Measurements from ENCODE around the gene RUFY4.

The RUFY4 gene

DNA sequence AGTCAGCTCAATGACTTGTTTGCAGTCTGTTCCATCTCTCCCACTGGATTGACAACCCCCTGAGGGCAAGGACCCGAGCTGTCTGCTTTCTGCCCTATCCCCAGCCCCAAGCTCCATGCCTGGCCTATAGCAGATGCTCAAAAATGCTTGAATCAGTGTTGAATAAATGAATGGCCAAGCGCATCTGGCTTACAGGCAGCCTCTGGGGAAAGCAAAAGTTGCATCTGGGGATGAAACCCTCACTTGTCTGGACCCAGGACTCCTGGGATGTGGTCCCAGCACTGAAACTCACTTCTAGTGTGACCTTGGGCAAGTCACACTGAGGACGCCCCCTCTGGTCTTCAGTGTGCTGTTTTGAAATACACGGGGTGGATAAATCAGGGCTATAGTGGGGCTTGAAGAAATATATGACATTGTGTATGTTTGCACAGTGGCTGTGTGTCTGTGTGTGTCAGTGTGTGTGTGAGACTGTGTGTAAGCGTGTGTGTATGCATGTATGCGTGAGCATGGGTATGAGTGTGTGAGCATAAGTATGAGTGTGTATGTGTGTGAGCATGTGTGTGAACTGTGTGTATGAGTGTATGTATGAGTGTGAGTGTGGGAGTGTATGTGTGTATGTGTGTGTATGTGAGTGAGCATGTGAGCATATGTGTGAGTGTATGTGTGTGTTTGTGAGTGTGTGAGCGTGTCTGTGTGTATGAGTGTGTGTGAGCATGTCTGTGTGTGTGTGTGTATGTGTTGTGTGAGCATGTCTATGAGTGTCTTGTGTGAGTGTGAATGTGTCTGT is 38.5 kb upstream of the RUFY4 start:
- peaks cover 25% of the 10 kb centered on the region for H3K4me1 Mint-ChIP-seq
- no peak overlapping the region for H3K27ac Mint-ChIP-seq
- DNase-seq: no peak
- H3K9me3 Mint-ChIP-seq: no peaks in the 10 kb centered on the region
- no peaks in the 10 kb centered on the region for H3K36me3 Mint-ChIP-seq (ENCODE audit: low read depth)
- no peak overlapping the region for H3K4me3 Mint-ChIP-seq
- TF ChIP-seq, protein P1, sequence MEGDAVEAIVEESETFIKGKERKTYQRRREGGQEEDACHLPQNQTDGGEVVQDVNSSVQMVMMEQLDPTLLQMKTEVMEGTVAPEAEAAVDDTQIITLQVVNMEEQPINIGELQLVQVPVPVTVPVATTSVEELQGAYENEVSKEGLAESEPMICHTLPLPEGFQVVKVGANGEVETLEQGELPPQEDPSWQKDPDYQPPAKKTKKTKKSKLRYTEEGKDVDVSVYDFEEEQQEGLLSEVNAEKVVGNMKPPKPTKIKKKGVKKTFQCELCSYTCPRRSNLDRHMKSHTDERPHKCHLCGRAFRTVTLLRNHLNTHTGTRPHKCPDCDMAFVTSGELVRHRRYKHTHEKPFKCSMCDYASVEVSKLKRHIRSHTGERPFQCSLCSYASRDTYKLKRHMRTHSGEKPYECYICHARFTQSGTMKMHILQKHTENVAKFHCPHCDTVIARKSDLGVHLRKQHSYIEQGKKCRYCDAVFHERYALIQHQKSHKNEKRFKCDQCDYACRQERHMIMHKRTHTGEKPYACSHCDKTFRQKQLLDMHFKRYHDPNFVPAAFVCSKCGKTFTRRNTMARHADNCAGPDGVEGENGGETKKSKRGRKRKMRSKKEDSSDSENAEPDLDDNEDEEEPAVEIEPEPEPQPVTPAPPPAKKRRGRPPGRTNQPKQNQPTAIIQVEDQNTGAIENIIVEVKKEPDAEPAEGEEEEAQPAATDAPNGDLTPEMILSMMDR (IDR thresholded peaks at IDR 0.05): no peak
- peaks cover 35% of the 10 kb centered on the region for H3K27me3 Mint-ChIP-seq (ENCODE audit: low read depth, poor library complexity)

DNA sequence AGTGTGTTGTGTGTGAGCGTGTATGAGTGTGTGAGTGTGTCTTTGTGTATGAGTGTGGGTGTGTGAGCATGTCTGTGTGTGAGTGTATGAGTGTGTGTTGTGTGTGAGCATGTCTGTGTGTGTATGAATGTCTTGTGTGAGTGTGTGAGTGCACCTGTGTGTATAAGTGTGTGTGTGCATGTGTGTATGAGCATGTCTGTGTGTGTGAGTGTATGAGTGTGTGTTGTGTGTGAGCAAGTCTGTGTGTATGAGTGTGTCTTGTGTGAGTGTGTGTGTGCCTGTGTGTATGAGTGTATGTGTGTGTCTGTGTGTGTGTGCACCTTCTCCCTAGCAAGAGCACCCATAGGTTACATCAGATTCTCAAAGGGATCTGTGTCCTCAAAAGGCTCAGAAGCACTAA is 37.8 kb upstream of the RUFY4 start:
- DNase-seq: no peak
- TF ChIP-seq, protein P1 (IDR thresholded peaks at IDR 0.05): no peak
- Mint-ChIP-seq H3K27me3 (ENCODE audit: low read depth, poor library complexity) (peaks cover 40% of the 10 kb centered on the region), H3K9me3 (no peaks in the 10 kb centered on the region), H3K36me3 (ENCODE audit: low read depth) (no peaks in the 10 kb centered on the region), H3K4me3 (no peak overlapping the region), H3K4me1 (peaks cover 18% of the 10 kb centered on the region), H3K27ac (no peak overlapping the region)

DNA sequence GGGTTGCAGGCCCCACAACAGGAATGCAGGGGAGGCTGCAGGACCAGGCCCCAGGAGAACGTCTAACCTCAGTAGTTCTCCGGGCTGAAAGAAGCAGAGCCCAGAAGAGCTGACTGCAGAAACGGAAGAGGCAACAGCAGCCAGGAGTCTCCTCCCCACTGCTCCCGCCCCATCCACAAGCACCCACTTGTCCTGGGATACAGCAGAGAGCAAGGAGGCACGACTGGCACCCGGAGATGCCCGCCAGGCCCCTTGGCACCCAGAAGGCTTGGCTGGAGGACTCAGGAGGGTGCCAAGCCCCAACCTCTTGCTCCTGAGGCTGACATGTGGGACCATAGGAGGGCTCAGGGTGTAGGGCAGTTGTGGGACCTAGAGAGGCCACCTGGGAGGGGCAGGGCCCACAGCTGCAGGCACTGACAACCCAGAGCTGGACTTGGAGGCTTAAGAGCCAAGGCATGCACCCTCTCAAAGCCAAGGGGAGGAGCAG is 37.2 kb upstream of the RUFY4 start:
- peaks cover 15% of the 10 kb centered on the region for H3K4me1 Mint-ChIP-seq
- no peaks in the 10 kb centered on the region for H3K9me3 Mint-ChIP-seq
- H3K4me3 Mint-ChIP-seq: no peak overlapping the region
- H3K36me3 Mint-ChIP-seq (ENCODE audit: low read depth): no peaks in the 10 kb centered on the region
- DNase-seq: no peak
- TF ChIP-seq, protein P1 (IDR thresholded peaks at IDR 0.05): no peak
- peaks cover 45% of the 10 kb centered on the region for H3K27me3 Mint-ChIP-seq (ENCODE audit: low read depth, poor library complexity)
- H3K27ac Mint-ChIP-seq: no peak overlapping the region

DNA sequence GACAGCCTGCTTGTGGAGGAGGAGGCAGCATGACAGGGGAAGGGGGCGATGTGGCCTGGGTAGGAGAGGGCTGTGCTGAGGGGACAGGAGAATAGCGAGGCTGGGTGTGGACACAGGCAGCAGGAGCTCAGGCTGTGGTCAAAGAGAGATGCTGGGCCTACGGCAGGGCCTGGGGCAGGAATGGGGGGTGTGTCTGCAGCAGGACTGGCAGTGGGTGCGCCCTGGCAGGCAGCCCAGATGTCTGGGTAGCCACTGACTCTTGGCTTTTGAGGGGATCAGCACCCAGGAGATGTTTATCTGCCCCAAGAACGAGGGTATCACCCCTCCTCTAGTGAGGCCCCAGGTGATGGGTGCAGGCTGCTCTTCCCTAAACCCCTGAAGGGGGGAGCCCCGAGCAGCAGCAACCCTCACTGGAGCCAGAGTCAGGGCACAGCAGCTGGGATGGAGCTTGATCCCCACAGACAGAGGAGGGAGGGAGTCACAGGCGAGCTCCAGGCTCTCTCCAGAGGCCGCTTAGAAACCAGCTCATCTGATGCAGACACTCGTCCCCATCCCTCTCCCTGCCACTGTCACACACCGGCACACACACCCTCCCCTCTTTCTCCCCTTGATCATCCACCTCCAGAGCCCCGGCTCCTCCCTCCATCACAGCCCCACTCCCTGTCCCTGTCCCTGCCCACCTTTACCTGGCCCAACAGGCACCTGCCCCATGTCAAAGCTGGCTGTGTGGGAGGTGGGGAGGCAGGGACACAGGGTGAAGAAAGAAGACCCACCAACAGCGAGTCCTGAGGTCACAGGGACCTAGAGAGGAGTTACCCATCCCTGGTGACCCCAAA is 36.5 kb upstream of the RUFY4 start:
- no peaks in the 10 kb centered on the region for H3K36me3 Mint-ChIP-seq (ENCODE audit: low read depth)
- H3K9me3 Mint-ChIP-seq: no peaks in the 10 kb centered on the region
- no peak overlapping the region for H3K27ac Mint-ChIP-seq
- TF ChIP-seq, protein P1 (IDR thresholded peaks at IDR 0.05): no peak
- H3K4me1 Mint-ChIP-seq: peaks cover 9% of the 10 kb centered on the region
- no peak for DNase-seq
- no peak overlapping the region for H3K4me3 Mint-ChIP-seq
- peaks cover 53% of the 10 kb centered on the region for H3K27me3 Mint-ChIP-seq (ENCODE audit: low read depth, poor library complexity)

DNA sequence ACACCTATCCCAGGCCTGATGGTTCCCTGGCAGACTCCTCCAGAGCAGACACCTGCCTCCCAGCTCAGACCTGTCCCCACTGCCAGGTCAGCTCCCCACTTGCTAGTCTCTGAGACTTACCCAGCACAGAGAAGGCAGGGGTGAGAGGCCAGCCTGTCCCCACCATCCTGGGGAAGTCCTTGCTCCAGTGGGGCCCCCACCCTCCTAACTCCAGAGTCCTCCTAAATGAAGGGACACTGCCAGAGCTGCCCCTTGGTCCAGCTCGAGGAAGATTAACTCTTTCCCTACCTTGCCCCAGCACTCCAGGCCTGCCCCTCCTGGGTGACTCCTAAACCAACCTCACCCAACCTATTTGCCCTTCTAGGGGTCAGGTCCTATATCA is 35.9 kb upstream of the RUFY4 start:
- Mint-ChIP-seq H3K4me3 (no peak overlapping the region), H3K9me3 (no peaks in the 10 kb centered on the region), H3K27me3 (ENCODE audit: low read depth, poor library complexity) (peaks cover 59% of the 10 kb centered on the region), H3K36me3 (ENCODE audit: low read depth) (no peaks in the 10 kb centered on the region), H3K27ac (no peak overlapping the region), H3K4me1 (peaks cover 9% of the 10 kb centered on the region)
- TF ChIP-seq, protein P1 (IDR thresholded peaks at IDR 0.05): no peak
- DNase-seq: no peak

Measured in nephron progenitor cell (in vitro differentiated cells).